Measurements from ENCODE around the gene PEF1.

DNA sequence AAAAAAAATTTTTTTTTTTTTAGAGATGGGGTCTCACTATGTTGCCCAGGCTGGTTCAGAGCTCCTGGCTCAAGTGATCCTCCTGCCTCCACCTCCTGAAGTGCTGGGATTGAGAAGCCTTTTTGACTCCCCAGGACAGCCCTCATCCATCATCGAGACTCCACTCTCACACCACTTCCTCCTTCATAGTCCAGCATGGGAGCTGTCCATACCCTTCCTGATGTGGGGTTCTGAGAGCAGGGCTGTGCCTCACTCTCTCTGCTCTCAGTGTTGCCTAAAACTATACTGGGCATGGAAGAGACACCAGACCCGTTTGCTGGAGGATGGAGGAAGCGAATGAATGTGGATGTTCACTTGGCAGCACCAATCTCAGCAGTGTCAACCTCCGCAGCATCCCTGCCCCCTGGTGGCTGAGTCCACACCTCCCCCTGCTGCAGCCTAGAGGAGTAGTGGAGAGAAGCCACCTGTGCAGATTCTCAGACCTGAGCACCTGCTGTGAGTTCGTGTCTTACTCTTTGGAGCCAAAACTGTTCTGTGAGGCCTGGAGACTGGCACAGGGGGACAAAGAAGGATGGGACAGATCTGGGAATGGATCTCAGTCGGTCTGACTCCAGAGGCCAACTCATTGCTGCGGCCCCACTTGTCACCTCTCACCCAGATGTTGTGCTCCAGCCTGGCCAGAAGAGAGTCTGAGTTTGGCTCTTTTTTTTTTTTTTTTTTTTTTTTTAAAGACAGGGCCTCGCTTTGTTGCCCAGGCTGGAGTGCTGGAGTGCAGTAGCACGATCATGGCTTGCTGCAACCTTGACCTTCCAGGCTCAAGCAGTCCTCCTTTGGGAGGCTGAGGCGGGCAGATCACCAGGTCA, 50.7 kb downstream of the PEF1 start:
- TF ChIP-seq EZH2 (IDR thresholded peaks at IDR 0.05; ENCODE audit: low read length, unreplicated experiment) = no peak
- TF ChIP-seq, protein P1, sequence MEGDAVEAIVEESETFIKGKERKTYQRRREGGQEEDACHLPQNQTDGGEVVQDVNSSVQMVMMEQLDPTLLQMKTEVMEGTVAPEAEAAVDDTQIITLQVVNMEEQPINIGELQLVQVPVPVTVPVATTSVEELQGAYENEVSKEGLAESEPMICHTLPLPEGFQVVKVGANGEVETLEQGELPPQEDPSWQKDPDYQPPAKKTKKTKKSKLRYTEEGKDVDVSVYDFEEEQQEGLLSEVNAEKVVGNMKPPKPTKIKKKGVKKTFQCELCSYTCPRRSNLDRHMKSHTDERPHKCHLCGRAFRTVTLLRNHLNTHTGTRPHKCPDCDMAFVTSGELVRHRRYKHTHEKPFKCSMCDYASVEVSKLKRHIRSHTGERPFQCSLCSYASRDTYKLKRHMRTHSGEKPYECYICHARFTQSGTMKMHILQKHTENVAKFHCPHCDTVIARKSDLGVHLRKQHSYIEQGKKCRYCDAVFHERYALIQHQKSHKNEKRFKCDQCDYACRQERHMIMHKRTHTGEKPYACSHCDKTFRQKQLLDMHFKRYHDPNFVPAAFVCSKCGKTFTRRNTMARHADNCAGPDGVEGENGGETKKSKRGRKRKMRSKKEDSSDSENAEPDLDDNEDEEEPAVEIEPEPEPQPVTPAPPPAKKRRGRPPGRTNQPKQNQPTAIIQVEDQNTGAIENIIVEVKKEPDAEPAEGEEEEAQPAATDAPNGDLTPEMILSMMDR (conservative IDR thresholded peaks at IDR 0.05; ENCODE audit: low read depth, low read length) = peak; percentile 95
- no peak for TF ChIP-seq EZH2phosphoT487 (IDR thresholded peaks at IDR 0.05; ENCODE audit: borderline replicate concordance, low read length)
